Caki2 (cell line): ENCODE results near the gene GNAQ. TPM values are rescaled to one million over a fixed set of nuclear protein-coding genes. Genes with fewer than 3 reads are reported as not detected.

ENCODE experiments used
- DNase-seq: peaks from one replicate; pipeline ENCODE4 v3.0.0-alpha.2; 2015; ENCODE audit warnings: low read depth
- in situ Hi-C: cut with HindIII; loops from 2 replicates; pipeline ENCODE4 v1.10.0; 2016; ENCODE audit warnings: low sequenced_read_pairs, low pct_unique_long_range_greater_than_20kb, mixed read lengths
- total RNA-seq: library from RNA; depleted of rRNA; stranded (reverse); fragments of >200 nt; shearing (Covaris generic); gene quantifications from 2 replicates; pipeline ENCODE4 v1.2.3, GENCODE V29; 2014; ENCODE audit warnings: low replicate concordance

GNAQ gene
- total RNA-seq, 1 experiment from 2014 or later: 37.2 TPM

- DNase-seq: no peak
- in situ Hi-C loops: no loop called here
Observed at GRCh38 chr9:78011049-78011448, 20.6 kb downstream of the GNAQ start.

- DNase-seq: no peak
- in situ Hi-C loops: no loop called here
Observed at GRCh38 chr9:78010445-78010844, 21.2 kb downstream of the GNAQ start.

- in situ Hi-C loops: no loop called here
- DNase-seq: no peak
Observed at GRCh38 chr9:78009186-78009585, 22.4 kb downstream of the GNAQ start.

GRCh38 chr9:78006734-78007133 is 24.9 kb downstream of the GNAQ start:
- no peak for DNase-seq
- in situ Hi-C loops: no loop called here

- no peak for DNase-seq
- in situ Hi-C loops: no loop called here
Observed at GRCh38 chr9:78005231-78006002, 26.2 kb downstream of the GNAQ start.

- in situ Hi-C loops: no loop called here
- peak; percentile 84 for DNase-seq
Observed at GRCh38 chr9:78004478-78005229, 27.0 kb downstream of the GNAQ start.

GRCh38 chr9:78003730-78004129 is 27.9 kb downstream of the GNAQ start:
- DNase-seq: no peak
- in situ Hi-C loops: no loop called here

- DNase-seq: no peak
- in situ Hi-C loops: no loop called here
Observed at GRCh38 chr9:78001946-78002731, 29.5 kb downstream of the GNAQ start.

GRCh38 chr9:78000221-78000620 is 31.4 kb downstream of the GNAQ start:
- in situ Hi-C loops: no loop called here
- no peak for DNase-seq

- no peak for DNase-seq
- in situ Hi-C loops: no loop called here
Observed at GRCh38 chr9:77999231-77999631, 32.4 kb downstream of the GNAQ start.

- in situ Hi-C loops: no loop called here
- peak; percentile 75 for DNase-seq
Observed at GRCh38 chr9:77997611-77998284, 33.9 kb downstream of the GNAQ start.

GRCh38 chr9:77996696-77997095 is 34.9 kb downstream of the GNAQ start:
- in situ Hi-C loops: no loop called here
- DNase-seq: no peak

- in situ Hi-C loops: no loop called here
Observed at GRCh38 chr9:77991191-77991590, 40.4 kb downstream of the GNAQ start.

GRCh38 chr9:77989909-77990308 is 41.7 kb downstream of the GNAQ start:
- in situ Hi-C loops: no loop called here
- DNase-seq: no peak

More at GRCh38 chr9:77991191-77991590, 40.4 kb downstream of the GNAQ start:
- no peak for DNase-seq

GRCh38 chr9:77989458-77989857 is 42.2 kb downstream of the GNAQ start:
- in situ Hi-C loops: no loop called here
- no peak for DNase-seq

- DNase-seq: no peak
- in situ Hi-C loops: no loop called here
Observed at GRCh38 chr9:77988630-77989029, 43.0 kb downstream of the GNAQ start.

GRCh38 chr9:77987880-77988525 is 43.6 kb downstream of the GNAQ start:
- in situ Hi-C loops: no loop called here
- no peak for DNase-seq

- no peak for DNase-seq
- in situ Hi-C loops: no loop called here
Observed at GRCh38 chr9:77987081-77987656, 44.4 kb downstream of the GNAQ start.
